ENCODE data around the gene AASS.
"Not testable (repeated sequence)": the region's sequence is repeated elsewhere in the genome, so short reads cannot be mapped to it uniquely, and the experiment has no call there.

Gene AASS

GRCh38 chr7:122143751-122144711 is at the start of gene AASS:
TSS of gene AASS (minus strand) at chr7:122144249. CDS start at chr7:122133726, 10,523 bp downstream.
- peak within 1 kb of the TSS; percentile 23 for H3K27ac Mint-ChIP-seq
- H3K27me3 Mint-ChIP-seq = peaks cover 23% of the 10 kb centered on the region
- no peaks in the 10 kb centered on the region for H3K36me3 Mint-ChIP-seq
- peak within 1 kb of the TSS; percentile 97 for H3K4me3 Mint-ChIP-seq
- no peaks in the 10 kb centered on the region for H3K9me3 Mint-ChIP-seq (ENCODE audit: low read depth)
- peaks cover 19% of the 10 kb centered on the region for H3K4me1 Mint-ChIP-seq (ENCODE audit: low read depth)

- Mint-ChIP-seq H3K36me3 (no peaks in the 10 kb centered on the region), H3K4me3 (no peak overlapping the region), H3K27me3 (peaks cover 2% of the 10 kb centered on the region), H3K27ac (no peak overlapping the region), H3K4me1 (ENCODE audit: low read depth) (no peaks in the 10 kb centered on the region), H3K9me3 (ENCODE audit: low read depth) (peaks cover 12% of the 10 kb centered on the region)
Observed at GRCh38 chr7:122188785-122189184, 44.7 kb upstream of the AASS start.

GRCh38 chr7:122183106-122183505 is 39.1 kb upstream of the AASS start:
- no peaks in the 10 kb centered on the region for H3K4me1 Mint-ChIP-seq (ENCODE audit: low read depth)
- no peaks in the 10 kb centered on the region for H3K9me3 Mint-ChIP-seq (ENCODE audit: low read depth)
- H3K4me3 Mint-ChIP-seq = no peak overlapping the region
- peaks cover 11% of the 10 kb centered on the region for H3K27me3 Mint-ChIP-seq
- no peak overlapping the region for H3K27ac Mint-ChIP-seq
- H3K36me3 Mint-ChIP-seq = no peaks in the 10 kb centered on the region

GRCh38 chr7:122182081-122182480 is 38.0 kb upstream of the AASS start:
- Mint-ChIP-seq H3K36me3 (no peaks in the 10 kb centered on the region), H3K9me3 (ENCODE audit: low read depth) (no peaks in the 10 kb centered on the region), H3K27me3 (peaks cover 11% of the 10 kb centered on the region), H3K4me1 (ENCODE audit: low read depth) (no peaks in the 10 kb centered on the region), H3K4me3 (no peak overlapping the region), H3K27ac (no peak overlapping the region)

- H3K36me3 Mint-ChIP-seq; H3K27me3 Mint-ChIP-seq; H3K9me3 Mint-ChIP-seq (ENCODE audit: low read depth); H3K4me3 Mint-ChIP-seq; H3K4me1 Mint-ChIP-seq (ENCODE audit: low read depth); H3K27ac Mint-ChIP-seq: not testable (repeated sequence)
Observed at GRCh38 chr7:122172144-122172543, 28.1 kb upstream of the AASS start.

- H3K36me3 Mint-ChIP-seq = no peaks in the 10 kb centered on the region
- H3K27me3 Mint-ChIP-seq = no peaks in the 10 kb centered on the region
- no peak overlapping the region for H3K27ac Mint-ChIP-seq
- no peaks in the 10 kb centered on the region for H3K9me3 Mint-ChIP-seq (ENCODE audit: low read depth)
- H3K4me3 Mint-ChIP-seq = no peak overlapping the region
- H3K4me1 Mint-ChIP-seq (ENCODE audit: low read depth) = no peaks in the 10 kb centered on the region
Observed at GRCh38 chr7:122166740-122167139, 22.7 kb upstream of the AASS start.

- no peaks in the 10 kb centered on the region for H3K27me3 Mint-ChIP-seq
- H3K27ac Mint-ChIP-seq = no peak overlapping the region
- H3K36me3 Mint-ChIP-seq = no peaks in the 10 kb centered on the region
- no peak overlapping the region for H3K4me3 Mint-ChIP-seq
- H3K4me1 Mint-ChIP-seq (ENCODE audit: low read depth) = no peaks in the 10 kb centered on the region
- no peaks in the 10 kb centered on the region for H3K9me3 Mint-ChIP-seq (ENCODE audit: low read depth)
Observed at GRCh38 chr7:122166275-122166674, 22.2 kb upstream of the AASS start.

GRCh38 chr7:122161628-122162027 is 17.6 kb upstream of the AASS start:
- peaks cover 5% of the 10 kb centered on the region for H3K27me3 Mint-ChIP-seq
- no peak overlapping the region for H3K4me3 Mint-ChIP-seq
- no peaks in the 10 kb centered on the region for H3K36me3 Mint-ChIP-seq
- no peak overlapping the region for H3K27ac Mint-ChIP-seq
- no peaks in the 10 kb centered on the region for H3K9me3 Mint-ChIP-seq (ENCODE audit: low read depth)
- H3K4me1 Mint-ChIP-seq (ENCODE audit: low read depth) = no peaks in the 10 kb centered on the region

GRCh38 chr7:122155566-122155965 is 11.5 kb upstream of the AASS start:
- H3K27me3 Mint-ChIP-seq = peaks cover 7% of the 10 kb centered on the region
- H3K4me3 Mint-ChIP-seq = no peak overlapping the region
- no peak overlapping the region for H3K27ac Mint-ChIP-seq
- H3K36me3 Mint-ChIP-seq = peaks cover 2% of the 10 kb centered on the region
- H3K4me1 Mint-ChIP-seq (ENCODE audit: low read depth) = no peaks in the 10 kb centered on the region
- H3K9me3 Mint-ChIP-seq (ENCODE audit: low read depth) = no peaks in the 10 kb centered on the region

- Mint-ChIP-seq H3K27me3 (peaks cover 12% of the 10 kb centered on the region), H3K4me3 (no peak overlapping the region), H3K27ac (no peak overlapping the region), H3K36me3 (no peaks in the 10 kb centered on the region), H3K9me3 (ENCODE audit: low read depth) (no peaks in the 10 kb centered on the region), H3K4me1 (ENCODE audit: low read depth) (peaks cover 11% of the 10 kb centered on the region)
Observed at GRCh38 chr7:122148878-122149277, 4.8 kb upstream of the AASS start.

GRCh38 chr7:122148081-122148480 is 4.0 kb upstream of the AASS start:
- Mint-ChIP-seq H3K4me1 (ENCODE audit: low read depth) (peaks cover 17% of the 10 kb centered on the region), H3K9me3 (ENCODE audit: low read depth) (no peaks in the 10 kb centered on the region), H3K27me3 (peaks cover 12% of the 10 kb centered on the region), H3K4me3 (no peak overlapping the region), H3K27ac (no peak overlapping the region), H3K36me3 (no peaks in the 10 kb centered on the region)

GRCh38 chr7:122145937-122146645 is 2.0 kb upstream of the AASS start:
- Mint-ChIP-seq H3K9me3 (ENCODE audit: low read depth) (no peaks in the 10 kb centered on the region), H3K36me3 (no peaks in the 10 kb centered on the region), H3K4me1 (ENCODE audit: low read depth) (peaks cover 19% of the 10 kb centered on the region), H3K27me3 (peaks cover 20% of the 10 kb centered on the region), H3K27ac (no peak overlapping the region), H3K4me3 (no peak overlapping the region)

GRCh38 chr7:122143376-122143750 is 686 bp downstream of the AASS start:
- Mint-ChIP-seq H3K27ac (no peak overlapping the region), H3K4me3 (peak overlapping the region; percentile 97), H3K36me3 (no peaks in the 10 kb centered on the region), H3K4me1 (ENCODE audit: low read depth) (peaks cover 21% of the 10 kb centered on the region), H3K27me3 (peaks cover 23% of the 10 kb centered on the region), H3K9me3 (ENCODE audit: low read depth) (no peaks in the 10 kb centered on the region)

GRCh38 chr7:122140918-122141317 is 3.1 kb downstream of the AASS start:
- no peak overlapping the region for H3K4me3 Mint-ChIP-seq
- H3K36me3 Mint-ChIP-seq = no peaks in the 10 kb centered on the region
- peaks cover 16% of the 10 kb centered on the region for H3K27me3 Mint-ChIP-seq
- H3K9me3 Mint-ChIP-seq (ENCODE audit: low read depth) = no peaks in the 10 kb centered on the region
- H3K4me1 Mint-ChIP-seq (ENCODE audit: low read depth) = peaks cover 33% of the 10 kb centered on the region
- no peak overlapping the region for H3K27ac Mint-ChIP-seq

- no peak overlapping the region for H3K27ac Mint-ChIP-seq
- H3K27me3 Mint-ChIP-seq = peaks cover 10% of the 10 kb centered on the region
Observed at GRCh38 chr7:122137251-122138077, 6.6 kb downstream of the AASS start.

More at GRCh38 chr7:122137251-122138077, 6.6 kb downstream of the AASS start:
- H3K9me3 Mint-ChIP-seq (ENCODE audit: low read depth) = no peaks in the 10 kb centered on the region
- peak overlapping the region; percentile 62 for H3K4me3 Mint-ChIP-seq
- H3K4me1 Mint-ChIP-seq (ENCODE audit: low read depth) = peaks cover 14% of the 10 kb centered on the region
- H3K36me3 Mint-ChIP-seq = no peaks in the 10 kb centered on the region
